Ovary (tissue), 9 donors: ENCODE data around the gene NSMCE1. TPM values are rescaled to one million over a fixed set of nuclear protein-coding genes. Genes with fewer than 3 reads are reported as not detected.

Source experiments
- DNase-seq, 5 donors: peaks; one replicate each; pipeline ENCODE4 v3.0.0-alpha.2; 2019 to 2020
- H3K27ac ChIP-seq, 2 donors: fragments of 200-600 bp; one replicate each; pipeline versions ENCODE4 v1.5.1 to v1.8.0; 2019 to 2022
- H3K27me3 ChIP-seq: fragments of 200-600 bp; one replicate; pipeline ENCODE4 v1.8.0; 2022
- H3K36me3 ChIP-seq: fragments of 200-600 bp; sonication (generic); one replicate; pipeline ENCODE4 v1.5.1; 2019
- H3K4me1 ChIP-seq: one replicate; pipeline ENCODE4 v1.8.1; 2013; ENCODE audit warnings: mild to moderate bottlenecking, moderate library complexity; ENCODE audit not compliant: insufficient read depth
- H3K4me3 ChIP-seq: fragments of 200-600 bp; sonication (generic); one replicate; pipeline ENCODE4 v1.5.1; 2017
- H3K9me3 ChIP-seq, 2 donors: fragments of 200-600 bp in 1 of 2; sonication (generic) in 1 of 2; one replicate each; pipeline versions ENCODE4 v1.5.1 to v1.8.1; 2013 to 2019; ENCODE audit warnings: mild to moderate bottlenecking in 1 of 2, moderate library complexity in 1 of 2
- EP300 ChIP-seq: sonication (generic); formaldehyde crosslinking; IDR thresholded peaks from one replicate; pipeline ENCODE4 v1.6.1; 2017; ENCODE audit warnings: antibody characterized with exemption
- POLR2A ChIP-seq: fragments of 450-650 bp; IDR thresholded peaks from one replicate; pipeline ENCODE4 v1.6.1; 2017; ENCODE audit warnings: antibody characterized with exemption, mild to moderate bottlenecking, moderate library complexity
- WGBS, 3 donors: extraction: QIAGEN DNeasy Blood & Tissue Kit in 1 of 3; methylation state at CpG; one replicate each; pipeline versions ENCODE4 v1.1.5 to v1.1.7; 2013 to 2017; 5-methylcytosine and 5-hydroxymethylcytosine counted together
- intact Hi-C, 4 donors: fragments of 100-400 bp; cut with DNase I; formaldehyde crosslinking; loops; one replicate each; pipeline versions ENCODE4 v1.11.0 to v1.15.1; 2022 to 2023
- polyA plus RNA-seq, 2 donors: library from polyadenylated mRNA; stranded (reverse); fragments of 200-250 nt in 1 of 2; fragments of 350-450 nt in 1 of 2; fragmentation: Illumina TruSeq in 1 of 2; extraction: RNeasy Lipid Tissue Mini Kit (QIAGEN cat#74804) in 1 of 2; gene quantifications; one replicate each; pipeline ENCODE4 v1.2.3, GENCODE V29; 2013 to 2014
- total RNA-seq, 7 donors: library from RNA; depleted of rRNA in 2 of 7; stranded (reverse); fragments of >200 nt in 2 of 7; fragmentation: NEBNext Ultra II Directional in 3 of 7; extraction: Animal tissue kit (Norgen Biotek cat#: 25700) in 3 of 7; gene quantifications; one replicate each; pipeline versions ENCODE4 v1.1.0 to v1.2.4, GENCODE V29; 2016 to 2023
- TF ChIP-seq, protein P1 (sequence below), 3 donors: fragments of 450-650 bp in 2 of 3; fragments of 200-600 bp in 1 of 3; IDR thresholded peaks; one replicate each; pipeline versions ENCODE4 v1.5.1 to v1.8.0; 2016 to 2022; ENCODE audit warnings: antibody characterized with exemption in 3 of 3, mild to moderate bottlenecking in 1 of 3
- donor health status: DM: no; HTN: no; CAD: no; lungs with moderate emphysema.
- donor health status: DM: no; HTN: no; CAD: no.
- donor health status: Bipolar disorder and iron deficiency.
- donor health status: DM: yes; HTN: yes; CAD: no.
- donor health status: DM: no; HTN: no; CAD: no.
- donor health status: DM: yes; HTN: yes; CAD: no.

The NSMCE1 gene
- total and polyA plus RNA-seq, 9 donors: 19.8 to 68.4 (median 51.2) TPM

DNA sequence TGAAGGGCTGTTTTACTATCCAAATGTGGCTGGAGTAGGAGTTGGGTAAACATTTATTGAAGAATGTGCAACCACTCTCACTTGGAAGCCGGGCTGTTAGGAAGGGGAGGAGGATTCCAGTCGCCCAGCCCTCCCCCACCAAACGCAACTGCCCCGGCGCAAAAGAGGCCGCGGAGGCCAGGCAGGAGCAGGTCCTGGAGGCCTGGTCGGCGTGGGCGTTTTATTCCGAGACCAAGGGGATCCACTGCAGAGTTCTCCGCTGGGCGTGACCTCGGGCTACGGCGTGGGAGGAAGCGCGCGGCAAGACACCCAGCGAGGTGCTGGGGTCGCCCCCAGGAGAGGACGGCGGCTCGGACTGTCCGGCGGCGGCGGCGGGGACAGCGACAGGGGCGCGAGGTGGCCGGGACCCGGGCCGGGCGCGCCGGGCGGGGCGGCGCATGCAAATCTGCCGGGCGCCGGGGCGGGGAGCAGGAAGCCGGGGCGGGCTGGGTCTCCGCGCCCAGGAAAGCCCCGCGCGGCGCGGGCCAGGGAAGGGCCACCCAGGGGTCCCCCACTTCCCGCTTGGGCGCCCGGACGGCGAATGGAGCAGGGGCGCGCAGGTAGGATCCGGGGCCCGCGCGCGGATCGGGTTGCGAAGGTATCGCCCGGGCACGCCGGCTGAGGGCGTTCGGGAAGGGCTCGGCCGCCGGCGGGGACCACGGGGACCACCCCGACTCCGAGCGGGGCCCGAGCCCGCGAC lies 45.0 kb upstream of the NSMCE1 start, which contains the start of gene IL4R:
Gene IL4R (plus strand): TSS at position 553 of the 739 bp plus-strand sequence. CDS start 26,230 bp downstream, outside the sequence.
- Histone ChIP-seq H3K27ac (peak within 1 kb of the TSS; percentile 63 to 88), H3K4me3 (peak within 1 kb of the TSS; percentile 90), H3K27me3 (no peaks in the 10 kb centered on the region), H3K4me1 (peaks cover 5% of the 10 kb centered on the region), H3K36me3 (no peaks in the 10 kb centered on the region), H3K9me3 (no peaks in the 10 kb centered on the region)
- intact Hi-C loops: no loop called here
- 0 to 1% (median 1%) methylated on average over 43 to 85 of the region's 85 CpGs for WGBS, 3 donors
- peak in 4 of 5 donors; percentile 39 to 72 (median 62) for DNase-seq
- TF ChIP-seq, protein P1, sequence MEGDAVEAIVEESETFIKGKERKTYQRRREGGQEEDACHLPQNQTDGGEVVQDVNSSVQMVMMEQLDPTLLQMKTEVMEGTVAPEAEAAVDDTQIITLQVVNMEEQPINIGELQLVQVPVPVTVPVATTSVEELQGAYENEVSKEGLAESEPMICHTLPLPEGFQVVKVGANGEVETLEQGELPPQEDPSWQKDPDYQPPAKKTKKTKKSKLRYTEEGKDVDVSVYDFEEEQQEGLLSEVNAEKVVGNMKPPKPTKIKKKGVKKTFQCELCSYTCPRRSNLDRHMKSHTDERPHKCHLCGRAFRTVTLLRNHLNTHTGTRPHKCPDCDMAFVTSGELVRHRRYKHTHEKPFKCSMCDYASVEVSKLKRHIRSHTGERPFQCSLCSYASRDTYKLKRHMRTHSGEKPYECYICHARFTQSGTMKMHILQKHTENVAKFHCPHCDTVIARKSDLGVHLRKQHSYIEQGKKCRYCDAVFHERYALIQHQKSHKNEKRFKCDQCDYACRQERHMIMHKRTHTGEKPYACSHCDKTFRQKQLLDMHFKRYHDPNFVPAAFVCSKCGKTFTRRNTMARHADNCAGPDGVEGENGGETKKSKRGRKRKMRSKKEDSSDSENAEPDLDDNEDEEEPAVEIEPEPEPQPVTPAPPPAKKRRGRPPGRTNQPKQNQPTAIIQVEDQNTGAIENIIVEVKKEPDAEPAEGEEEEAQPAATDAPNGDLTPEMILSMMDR (IDR thresholded peaks at IDR 0.05): no peak
- TF ChIP-seq EP300 (no peak), POLR2A (no peak)

DNA sequence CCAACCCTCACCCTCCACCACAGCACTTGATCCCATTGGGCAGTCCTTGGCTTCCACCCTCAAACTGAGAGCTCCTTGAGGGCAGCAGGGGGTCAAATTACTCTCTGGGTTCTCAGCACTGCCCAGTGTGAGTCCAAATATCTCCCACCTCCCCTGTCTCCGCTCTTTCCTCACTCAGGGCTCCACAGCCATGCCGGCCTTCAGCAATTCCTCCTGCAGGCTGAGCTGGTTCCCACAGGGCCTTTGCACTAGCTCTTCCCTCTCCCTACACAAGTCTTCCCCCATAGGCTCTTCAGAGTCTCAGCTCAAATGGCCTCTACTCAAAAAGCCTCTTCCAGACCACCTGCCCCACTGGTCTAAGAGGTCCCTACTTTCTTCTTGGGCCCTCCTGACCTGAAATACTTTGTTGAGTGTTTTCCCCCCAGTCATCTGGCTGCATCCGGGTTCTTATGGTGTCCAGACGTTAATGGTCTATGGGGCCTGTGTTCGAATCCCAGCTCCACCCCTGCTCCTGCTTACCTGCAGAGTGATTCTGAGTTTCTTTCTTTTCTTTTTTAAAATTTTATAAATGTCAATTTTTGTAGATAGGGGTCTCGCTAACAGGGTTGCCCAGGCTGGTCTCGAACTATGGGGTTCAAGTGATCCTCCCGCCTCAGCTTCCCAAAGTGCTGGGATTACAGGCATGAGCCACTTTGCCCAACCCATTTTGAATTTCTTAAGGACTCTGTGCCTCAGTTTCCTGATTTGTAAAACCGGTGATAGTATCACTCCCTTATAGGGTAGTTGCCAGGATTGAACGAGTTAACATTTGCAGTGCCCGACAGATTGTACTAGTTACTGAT lies 44.2 kb upstream of the NSMCE1 start:
- Histone ChIP-seq H3K4me1 (peaks cover 5% of the 10 kb centered on the region), H3K27me3 (no peaks in the 10 kb centered on the region), H3K36me3 (no peaks in the 10 kb centered on the region), H3K27ac (peak overlapping the region in 1 of 2 donors; percentile 63), H3K9me3 (no peaks in the 10 kb centered on the region), H3K4me3 (peak overlapping the region; percentile 90)
- 63 to 66% (median 63%) methylated on average over 11 of the region's 11 CpGs for WGBS, 3 donors
- DNase-seq: no peak
- TF ChIP-seq EP300: no peak
- TF ChIP-seq, protein P1 (IDR thresholded peaks at IDR 0.05): no peak
- no peak for TF ChIP-seq POLR2A
- intact Hi-C loops: no loop called here

DNA sequence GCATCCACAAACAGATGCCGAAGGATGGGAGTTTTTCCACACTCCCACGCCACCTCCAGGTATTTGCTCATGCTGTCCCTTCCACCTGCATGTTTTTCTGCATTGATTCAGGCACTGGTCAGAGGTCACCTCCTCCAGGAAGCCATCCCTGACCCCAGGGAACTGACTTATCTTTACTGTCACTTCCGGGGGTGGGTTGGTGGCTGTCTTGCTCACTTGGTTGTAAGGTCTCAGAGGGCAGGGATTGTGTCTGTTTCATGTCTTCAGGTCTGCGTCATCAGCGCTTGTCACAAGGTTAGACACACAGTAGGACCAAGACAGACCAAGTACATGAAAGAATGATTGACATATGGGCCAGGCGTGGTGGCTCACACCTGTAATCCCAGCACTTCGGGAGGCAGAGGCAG lies 43.3 kb upstream of the NSMCE1 start:
- no peaks in the 10 kb centered on the region for H3K27me3 ChIP-seq
- no peak overlapping the region for H3K27ac ChIP-seq
- TF ChIP-seq POLR2A (no peak), EP300 (no peak)
- TF ChIP-seq, protein P1 (IDR thresholded peaks at IDR 0.05): no peak
- H3K9me3 ChIP-seq: no peaks in the 10 kb centered on the region
- DNase-seq: no peak
- H3K36me3 ChIP-seq: no peaks in the 10 kb centered on the region
- peaks cover 5% of the 10 kb centered on the region for H3K4me1 ChIP-seq
- no peak overlapping the region for H3K4me3 ChIP-seq
- intact Hi-C loops: no loop called here
- WGBS, 3 donors: 67 to 82% (median 75%) methylated on average over 7 of the region's 7 CpGs

DNA sequence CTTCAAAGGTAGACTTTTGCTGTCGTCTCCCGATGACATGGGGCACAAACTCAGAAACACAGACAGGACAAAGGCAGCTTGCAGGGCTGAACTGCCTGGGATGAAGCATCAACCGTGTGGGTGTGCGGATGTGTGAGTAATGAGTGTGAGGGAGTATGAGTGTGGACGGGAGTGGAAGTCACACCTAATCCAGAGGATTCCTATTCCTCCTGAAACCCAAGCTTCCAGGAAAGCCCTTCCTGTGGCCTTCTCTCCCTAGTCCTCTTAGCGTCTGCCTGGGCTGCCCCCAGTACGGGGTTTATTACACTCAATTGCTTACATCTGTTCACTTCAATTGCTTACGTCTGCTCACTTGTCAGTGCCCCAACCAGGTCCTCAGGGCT lies 42.9 kb upstream of the NSMCE1 start:
- no peaks in the 10 kb centered on the region for H3K27me3 ChIP-seq
- H3K27ac ChIP-seq: no peak overlapping the region
- no peak overlapping the region for H3K4me3 ChIP-seq
- no peaks in the 10 kb centered on the region for H3K9me3 ChIP-seq
- no peak for DNase-seq
- H3K4me1 ChIP-seq: peaks cover 5% of the 10 kb centered on the region
- 35 to 45% (median 40%) methylated on average over 8 of the region's 8 CpGs for WGBS, 3 donors
- intact Hi-C loops: no loop called here
- no peak for TF ChIP-seq POLR2A
- no peaks in the 10 kb centered on the region for H3K36me3 ChIP-seq
